ENCODE measurements around the gene MAP7. TPM values are rescaled to one million over a fixed set of nuclear protein-coding genes. Genes with fewer than 3 reads are reported as not detected.

The MAP7 gene
- total and polyA plus RNA-seq, 4 donors: 3.2 to 17.5 (median 8.3) TPM

DNA sequence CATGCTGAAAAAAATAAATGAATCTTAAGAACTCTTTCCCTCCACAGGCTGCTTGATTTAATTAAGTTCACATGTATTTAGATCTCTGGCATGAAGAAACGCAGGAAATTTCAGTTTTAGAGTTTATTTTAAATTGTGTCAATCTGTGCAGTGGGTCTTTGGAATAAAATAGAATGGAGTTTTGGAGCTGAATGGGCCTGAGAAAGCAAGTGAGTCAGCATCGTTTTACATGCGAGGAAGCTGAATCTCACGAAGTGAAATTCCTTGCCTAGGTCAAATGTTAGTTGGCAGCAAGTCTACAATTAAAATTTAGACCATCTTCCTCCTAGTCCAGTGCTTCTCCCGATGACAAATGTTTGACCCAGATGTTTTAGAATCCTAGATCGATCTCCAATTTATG lies 22.4 kb downstream of the MAP7 start:
- Histone ChIP-seq H3K9ac (ENCODE audit: low read depth in 1 of 2, low read length in 2 of 2) (no peak overlapping the region), H3K36me3 (ENCODE audit: control insufficient read depth in 4 of 4, insufficient read depth in 3 of 4, low read depth in 1 of 4, low read length in 3 of 4) (no peaks in the 10 kb centered on the region), H3K4me3 (ENCODE audit: low read depth in 1 of 3, low read length in 3 of 3) (no peak overlapping the region), H3K27me3 (ENCODE audit: control insufficient read depth in 4 of 4, insufficient read depth in 4 of 4, low read length in 3 of 4) (no peaks in the 10 kb centered on the region), H3K9me3 (ENCODE audit: control insufficient read depth in 4 of 4, low read length in 3 of 4) (no peaks in the 10 kb centered on the region), H3K4me1 (ENCODE audit: control insufficient read depth in 4 of 4, insufficient read depth in 4 of 4, low read length in 3 of 4) (peaks cover 0 to 10% (median 4%) of the 10 kb centered on the region in 4 donors), H3K27ac (ENCODE audit: low read depth in 1 of 2, low read length in 2 of 2) (no peak overlapping the region)
- WGBS: 67% methylated on average over 6 of the region's 6 CpGs
- DNase-seq (ENCODE audit: low spot score): no peak
- TF ChIP-seq YY1 (IDR thresholded peaks at IDR 0.05) (no peak), HNF4A (conservative IDR thresholded peaks at IDR 0.05) (no peak), GABPA (IDR thresholded peaks at IDR 0.05 in 1 of 2, conservative IDR thresholded peaks at IDR 0.05 in 1 of 2) (no peak), EGR1 (IDR thresholded peaks at IDR 0.05; ENCODE audit: low read depth in 2 of 2) (no peak), NR2F2 (IDR thresholded peaks at IDR 0.05) (no peak)
- TF ChIP-seq, protein P1, sequence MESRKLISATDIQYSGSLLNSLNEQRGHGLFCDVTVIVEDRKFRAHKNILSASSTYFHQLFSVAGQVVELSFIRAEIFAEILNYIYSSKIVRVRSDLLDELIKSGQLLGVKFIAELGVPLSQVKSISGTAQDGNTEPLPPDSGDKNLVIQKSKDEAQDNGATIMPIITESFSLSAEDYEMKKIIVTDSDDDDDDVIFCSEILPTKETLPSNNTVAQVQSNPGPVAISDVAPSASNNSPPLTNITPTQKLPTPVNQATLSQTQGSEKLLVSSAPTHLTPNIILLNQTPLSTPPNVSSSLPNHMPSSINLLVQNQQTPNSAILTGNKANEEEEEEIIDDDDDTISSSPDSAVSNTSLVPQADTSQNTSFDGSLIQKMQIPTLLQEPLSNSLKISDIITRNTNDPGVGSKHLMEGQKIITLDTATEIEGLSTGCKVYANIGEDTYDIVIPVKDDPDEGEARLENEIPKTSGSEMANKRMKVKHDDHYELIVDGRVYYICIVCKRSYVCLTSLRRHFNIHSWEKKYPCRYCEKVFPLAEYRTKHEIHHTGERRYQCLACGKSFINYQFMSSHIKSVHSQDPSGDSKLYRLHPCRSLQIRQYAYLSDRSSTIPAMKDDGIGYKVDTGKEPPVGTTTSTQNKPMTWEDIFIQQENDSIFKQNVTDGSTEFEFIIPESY (IDR thresholded peaks at IDR 0.05): no peak
- TF ChIP-seq, protein P2, sequence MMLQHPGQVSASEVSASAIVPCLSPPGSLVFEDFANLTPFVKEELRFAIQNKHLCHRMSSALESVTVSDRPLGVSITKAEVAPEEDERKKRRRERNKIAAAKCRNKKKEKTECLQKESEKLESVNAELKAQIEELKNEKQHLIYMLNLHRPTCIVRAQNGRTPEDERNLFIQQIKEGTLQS (IDR thresholded peaks at IDR 0.05): no peak
- TF ChIP-seq, protein P3, sequence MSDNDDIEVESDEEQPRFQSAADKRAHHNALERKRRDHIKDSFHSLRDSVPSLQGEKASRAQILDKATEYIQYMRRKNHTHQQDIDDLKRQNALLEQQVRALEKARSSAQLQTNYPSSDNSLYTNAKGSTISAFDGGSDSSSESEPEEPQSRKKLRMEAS (IDR thresholded peaks at IDR 0.05): no peak

DNA sequence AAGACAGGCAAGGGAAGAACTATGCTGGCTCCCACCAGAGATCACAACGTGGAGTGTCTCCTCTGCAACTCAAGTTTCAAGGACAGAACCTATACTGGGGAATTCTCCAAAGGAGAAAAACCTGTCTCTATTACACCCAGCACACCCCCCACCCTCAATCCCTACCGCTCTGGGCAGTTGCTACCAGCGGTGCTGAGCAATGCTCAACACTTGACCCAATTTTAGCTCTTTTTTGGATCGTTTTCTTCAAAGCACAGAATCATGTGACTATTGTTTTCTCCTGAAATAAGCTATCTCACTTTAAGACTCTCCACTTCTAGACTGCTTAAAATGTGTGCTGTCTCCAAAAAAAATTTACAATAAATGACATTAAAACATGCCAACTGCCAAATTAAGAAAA lies 23.3 kb downstream of the MAP7 start:
- TF ChIP-seq HNF4A (conservative IDR thresholded peaks at IDR 0.05) (no peak), FOXA2 (IDR thresholded peaks at IDR 0.05) (no peak), TAF1 (conservative IDR thresholded peaks at IDR 0.05) (no peak), SP1 (IDR thresholded peaks at IDR 0.05) (no peak), FOXA1 (IDR thresholded peaks at IDR 0.05) (no peak)
- TF ChIP-seq, protein P3 (IDR thresholded peaks at IDR 0.05): no peak
- TF ChIP-seq, protein P4, sequence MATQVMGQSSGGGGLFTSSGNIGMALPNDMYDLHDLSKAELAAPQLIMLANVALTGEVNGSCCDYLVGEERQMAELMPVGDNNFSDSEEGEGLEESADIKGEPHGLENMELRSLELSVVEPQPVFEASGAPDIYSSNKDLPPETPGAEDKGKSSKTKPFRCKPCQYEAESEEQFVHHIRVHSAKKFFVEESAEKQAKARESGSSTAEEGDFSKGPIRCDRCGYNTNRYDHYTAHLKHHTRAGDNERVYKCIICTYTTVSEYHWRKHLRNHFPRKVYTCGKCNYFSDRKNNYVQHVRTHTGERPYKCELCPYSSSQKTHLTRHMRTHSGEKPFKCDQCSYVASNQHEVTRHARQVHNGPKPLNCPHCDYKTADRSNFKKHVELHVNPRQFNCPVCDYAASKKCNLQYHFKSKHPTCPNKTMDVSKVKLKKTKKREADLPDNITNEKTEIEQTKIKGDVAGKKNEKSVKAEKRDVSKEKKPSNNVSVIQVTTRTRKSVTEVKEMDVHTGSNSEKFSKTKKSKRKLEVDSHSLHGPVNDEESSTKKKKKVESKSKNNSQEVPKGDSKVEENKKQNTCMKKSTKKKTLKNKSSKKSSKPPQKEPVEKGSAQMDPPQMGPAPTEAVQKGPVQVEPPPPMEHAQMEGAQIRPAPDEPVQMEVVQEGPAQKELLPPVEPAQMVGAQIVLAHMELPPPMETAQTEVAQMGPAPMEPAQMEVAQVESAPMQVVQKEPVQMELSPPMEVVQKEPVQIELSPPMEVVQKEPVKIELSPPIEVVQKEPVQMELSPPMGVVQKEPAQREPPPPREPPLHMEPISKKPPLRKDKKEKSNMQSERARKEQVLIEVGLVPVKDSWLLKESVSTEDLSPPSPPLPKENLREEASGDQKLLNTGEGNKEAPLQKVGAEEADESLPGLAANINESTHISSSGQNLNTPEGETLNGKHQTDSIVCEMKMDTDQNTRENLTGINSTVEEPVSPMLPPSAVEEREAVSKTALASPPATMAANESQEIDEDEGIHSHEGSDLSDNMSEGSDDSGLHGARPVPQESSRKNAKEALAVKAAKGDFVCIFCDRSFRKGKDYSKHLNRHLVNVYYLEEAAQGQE (IDR thresholded peaks at IDR 0.05): no peak
- Histone ChIP-seq H3K4me1 (ENCODE audit: control insufficient read depth in 4 of 4, insufficient read depth in 4 of 4, low read length in 3 of 4) (peaks cover 0 to 10% (median 4%) of the 10 kb centered on the region in 4 donors), H3K9ac (ENCODE audit: low read depth in 1 of 2, low read length in 2 of 2) (no peak overlapping the region), H3K4me3 (ENCODE audit: low read depth in 1 of 3, low read length in 3 of 3) (no peak overlapping the region), H3K9me3 (ENCODE audit: control insufficient read depth in 4 of 4, low read length in 3 of 4) (no peaks in the 10 kb centered on the region), H3K27ac (ENCODE audit: low read depth in 1 of 2, low read length in 2 of 2) (no peak overlapping the region), H3K27me3 (ENCODE audit: control insufficient read depth in 4 of 4, insufficient read depth in 4 of 4, low read length in 3 of 4) (no peaks in the 10 kb centered on the region), H3K36me3 (ENCODE audit: control insufficient read depth in 4 of 4, insufficient read depth in 3 of 4, low read depth in 1 of 4, low read length in 3 of 4) (no peaks in the 10 kb centered on the region)
- WGBS: 75% methylated on average over 4 of the region's 4 CpGs
- no peak for DNase-seq (ENCODE audit: low spot score)
